Liver (tissue), 9 donors: ENCODE data around the gene BAK1. TPM values are rescaled to one million over a fixed set of nuclear protein-coding genes. Genes with fewer than 3 reads are reported as not detected.

Experiments used
- DNase-seq: peaks from one replicate; pipeline ENCODE4 v3.0.0-alpha.2; 2017; ENCODE audit warnings: low spot score
- H3K27ac ChIP-seq, 2 donors: one replicate each; pipeline ENCODE4 v1.7.0; 2013; ENCODE audit warnings: inconsistent platforms in 2 of 2, low read length in 2 of 2, control low read depth in 1 of 2, low read depth in 1 of 2, mild to moderate bottlenecking in 1 of 2
- H3K27me3 ChIP-seq, 4 donors: one replicate each; pipeline versions ENCODE4 v1.6.1 to v1.7.0; 2013; ENCODE audit warnings: low read length in 3 of 4, inconsistent platforms in 1 of 4, mild to moderate bottlenecking in 1 of 4, moderate library complexity in 1 of 4; ENCODE audit not compliant: control insufficient read depth in 4 of 4, insufficient read depth in 4 of 4
- H3K36me3 ChIP-seq, 4 donors: one replicate each; pipeline versions ENCODE4 v1.6.1 to v1.7.0; 2013; ENCODE audit warnings: low read length in 3 of 4, mild to moderate bottlenecking in 3 of 4, low read depth in 1 of 4, moderate library complexity in 1 of 4; ENCODE audit not compliant: control insufficient read depth in 4 of 4, insufficient read depth in 3 of 4
- H3K4me1 ChIP-seq, 4 donors: one replicate each; pipeline versions ENCODE4 v1.6.1 to v1.7.0; 2013; ENCODE audit warnings: low read length in 3 of 4, mild to moderate bottlenecking in 3 of 4, moderate library complexity in 1 of 4; ENCODE audit not compliant: control insufficient read depth in 4 of 4, insufficient read depth in 4 of 4
- H3K4me3 ChIP-seq, 3 donors: one replicate each; pipeline versions ENCODE4 v1.6.1 to v1.7.0; 2013; ENCODE audit warnings: low read length in 3 of 3, control low read depth in 1 of 3, low read depth in 1 of 3, mild to moderate bottlenecking in 1 of 3
- H3K9ac ChIP-seq, 2 donors: one replicate each; pipeline ENCODE4 v1.7.0; 2013; ENCODE audit warnings: low read length in 2 of 2, mild to moderate bottlenecking in 2 of 2, moderate library complexity in 2 of 2, control low read depth in 1 of 2, low read depth in 1 of 2
- H3K9me3 ChIP-seq, 4 donors: one replicate each; pipeline versions ENCODE4 v1.6.1 to v1.7.0; 2013; ENCODE audit warnings: low read length in 3 of 4; ENCODE audit not compliant: control insufficient read depth in 4 of 4
- CTCF ChIP-seq: fragments of 150-350 bp; IDR thresholded peaks from 2 replicates; pipeline ENCODE4 v1.5.1; 2017; ENCODE audit warnings: improper control_type of control experiment, low read depth, low read length; ENCODE audit not compliant: missing input control
- EGR1 ChIP-seq, 2 donors: IDR thresholded peaks; 2 replicates each; pipeline ENCODE4 v1.6.1; 2016 to 2018; ENCODE audit warnings: antibody characterized with exemption in 2 of 2, low read depth in 2 of 2
- FOXA1 ChIP-seq: IDR thresholded peaks from 2 replicates; pipeline ENCODE4 v1.6.1; 2016; ENCODE audit warnings: antibody characterized with exemption
- FOXA2 ChIP-seq: IDR thresholded peaks from 2 replicates; pipeline ENCODE4 v1.6.1; 2016; ENCODE audit warnings: antibody characterized with exemption
- GABPA ChIP-seq, 2 donors: IDR thresholded peaks in 1 of 2; conservative IDR thresholded peaks in 1 of 2; 2 replicates each; pipeline ENCODE4 v1.6.1; 2016; ENCODE audit warnings: antibody characterized with exemption in 2 of 2, mild to moderate bottlenecking in 1 of 2, moderate library complexity in 1 of 2
- HNF4A ChIP-seq, 2 donors: conservative IDR thresholded peaks; 2 replicates each; pipeline ENCODE4 v1.6.1; 2016; ENCODE audit warnings: antibody characterized with exemption in 2 of 2, mild to moderate bottlenecking in 2 of 2
- HNF4G ChIP-seq: IDR thresholded peaks from 2 replicates; pipeline ENCODE4 v1.6.1; 2016; ENCODE audit warnings: antibody characterized with exemption
- JUND ChIP-seq, 2 donors: IDR thresholded peaks; 2 replicates each; pipeline ENCODE4 v1.6.1; 2016; ENCODE audit warnings: antibody characterized with exemption in 2 of 2
- NR2F2 ChIP-seq: IDR thresholded peaks from 2 replicates; pipeline ENCODE4 v1.6.1; 2016; ENCODE audit warnings: antibody characterized with exemption
- RAD21 ChIP-seq, 2 donors: IDR thresholded peaks; 2 replicates each; pipeline ENCODE4 v1.6.1; 2016; ENCODE audit warnings: antibody characterized with exemption in 2 of 2, mild to moderate bottlenecking in 2 of 2
- RXRA ChIP-seq, 2 donors: IDR thresholded peaks; 2 replicates each; pipeline ENCODE4 v1.6.1; 2017 to 2018; ENCODE audit warnings: antibody characterized with exemption in 2 of 2, mild to moderate bottlenecking in 1 of 2
- SP1 ChIP-seq: IDR thresholded peaks from 2 replicates; pipeline ENCODE4 v1.6.1; 2018; ENCODE audit warnings: antibody characterized with exemption, mild to moderate bottlenecking
- TAF1 ChIP-seq: conservative IDR thresholded peaks from 2 replicates; pipeline ENCODE4 v1.6.1; 2016; ENCODE audit warnings: antibody characterized with exemption, mild to moderate bottlenecking
- YY1 ChIP-seq: IDR thresholded peaks from 2 replicates; pipeline ENCODE4 v1.6.1; 2016; ENCODE audit warnings: antibody characterized with exemption, mild to moderate bottlenecking
- WGBS: extraction: QIAGEN DNeasy Blood & Tissue Kit; methylation state at CpG from one replicate; pipeline ENCODE4 v1.1.7; 2013; 5-methylcytosine and 5-hydroxymethylcytosine counted together
- polyA plus RNA-seq, 2 donors: library from polyadenylated mRNA; stranded (reverse) in 1 of 2; unstranded in 1 of 2; fragments of 200-250 nt in 1 of 2; fragments of >200 nt in 1 of 2; fragmentation: Nextera tagmentation in 1 of 2; extraction: Ambion mirVana in 1 of 2; gene quantifications; one replicate each; pipeline versions ENCODE4 v1.2.1 to v1.2.3, GENCODE V29; 2013 to 2015
- total RNA-seq, 2 donors: library from RNA; depleted of rRNA; stranded (reverse); fragments of >200 nt; gene quantifications; one replicate each; pipeline ENCODE4 v1.2.3, GENCODE V29; 2014
- TF ChIP-seq, protein P1 (sequence below): IDR thresholded peaks from 2 replicates; pipeline ENCODE4 v1.6.1; 2016; ENCODE audit warnings: antibody characterized with exemption
- TF ChIP-seq, protein P2 (sequence below): IDR thresholded peaks from 2 replicates; pipeline ENCODE4 v1.6.1; 2016; ENCODE audit warnings: antibody characterized with exemption
- TF ChIP-seq, protein P3 (sequence below): IDR thresholded peaks from 2 replicates; pipeline ENCODE4 v1.6.1; 2016; ENCODE audit warnings: antibody characterized with exemption
- TF ChIP-seq, protein P4 (sequence below): IDR thresholded peaks from 2 replicates; pipeline ENCODE4 v1.6.1; 2016; ENCODE audit warnings: antibody characterized with exemption, mild to moderate bottlenecking
- donor health status: healthy.
- donor health status: healthy.
- donor health status: healthy.
- donor health status: healthy.
- donor health status: healthy.

BAK1 gene
- total and polyA plus RNA-seq, 4 donors, result 2.4 to 8.7 (median 5.3) TPM

DNA sequence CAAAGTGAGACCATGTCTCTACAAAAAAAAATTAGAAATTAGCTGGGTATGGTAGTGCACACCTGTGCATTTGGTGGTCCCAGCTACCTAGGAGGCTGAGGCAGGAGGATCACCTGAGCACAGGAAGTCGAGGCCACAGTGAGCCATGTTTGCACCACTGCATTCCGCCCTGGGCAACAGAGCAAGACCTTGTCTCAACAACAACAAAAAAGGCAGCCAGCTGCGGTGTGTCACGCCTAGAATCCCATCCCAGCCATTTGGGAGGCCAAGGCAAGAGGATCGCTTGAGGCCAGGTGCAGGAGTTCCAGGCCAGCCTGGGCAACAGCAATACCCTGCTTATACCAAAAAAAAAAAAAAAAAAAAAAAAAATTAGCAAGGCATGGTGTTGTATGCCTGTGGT is 1.1 kb upstream of the BAK1 start:
- TF ChIP-seq, protein P1, sequence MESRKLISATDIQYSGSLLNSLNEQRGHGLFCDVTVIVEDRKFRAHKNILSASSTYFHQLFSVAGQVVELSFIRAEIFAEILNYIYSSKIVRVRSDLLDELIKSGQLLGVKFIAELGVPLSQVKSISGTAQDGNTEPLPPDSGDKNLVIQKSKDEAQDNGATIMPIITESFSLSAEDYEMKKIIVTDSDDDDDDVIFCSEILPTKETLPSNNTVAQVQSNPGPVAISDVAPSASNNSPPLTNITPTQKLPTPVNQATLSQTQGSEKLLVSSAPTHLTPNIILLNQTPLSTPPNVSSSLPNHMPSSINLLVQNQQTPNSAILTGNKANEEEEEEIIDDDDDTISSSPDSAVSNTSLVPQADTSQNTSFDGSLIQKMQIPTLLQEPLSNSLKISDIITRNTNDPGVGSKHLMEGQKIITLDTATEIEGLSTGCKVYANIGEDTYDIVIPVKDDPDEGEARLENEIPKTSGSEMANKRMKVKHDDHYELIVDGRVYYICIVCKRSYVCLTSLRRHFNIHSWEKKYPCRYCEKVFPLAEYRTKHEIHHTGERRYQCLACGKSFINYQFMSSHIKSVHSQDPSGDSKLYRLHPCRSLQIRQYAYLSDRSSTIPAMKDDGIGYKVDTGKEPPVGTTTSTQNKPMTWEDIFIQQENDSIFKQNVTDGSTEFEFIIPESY, result no peak
- TF ChIP-seq YY1, result no peak
- TF ChIP-seq CTCF, result no peak
- TF ChIP-seq FOXA2, result no peak
- no peak for TF ChIP-seq NR2F2
- TF ChIP-seq, protein P2, sequence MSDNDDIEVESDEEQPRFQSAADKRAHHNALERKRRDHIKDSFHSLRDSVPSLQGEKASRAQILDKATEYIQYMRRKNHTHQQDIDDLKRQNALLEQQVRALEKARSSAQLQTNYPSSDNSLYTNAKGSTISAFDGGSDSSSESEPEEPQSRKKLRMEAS, result no peak
- TF ChIP-seq HNF4A (conservative IDR thresholded peaks at IDR 0.05), result no peak
- TF ChIP-seq HNF4G, result no peak
- no peak for TF ChIP-seq TAF1
- no peak for TF ChIP-seq RXRA (IDR thresholded peaks at IDR 0.05)
- TF ChIP-seq FOXA1, result no peak
- TF ChIP-seq, protein P3, sequence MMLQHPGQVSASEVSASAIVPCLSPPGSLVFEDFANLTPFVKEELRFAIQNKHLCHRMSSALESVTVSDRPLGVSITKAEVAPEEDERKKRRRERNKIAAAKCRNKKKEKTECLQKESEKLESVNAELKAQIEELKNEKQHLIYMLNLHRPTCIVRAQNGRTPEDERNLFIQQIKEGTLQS, result no peak
- no peak for TF ChIP-seq SP1
- TF ChIP-seq GABPA (IDR thresholded peaks at IDR 0.05 in 1 of 2, conservative IDR thresholded peaks at IDR 0.05 in 1 of 2), result no peak
- TF ChIP-seq RAD21 (IDR thresholded peaks at IDR 0.05), result no peak
- no peak for TF ChIP-seq JUND (IDR thresholded peaks at IDR 0.05)
- TF ChIP-seq, protein P4, sequence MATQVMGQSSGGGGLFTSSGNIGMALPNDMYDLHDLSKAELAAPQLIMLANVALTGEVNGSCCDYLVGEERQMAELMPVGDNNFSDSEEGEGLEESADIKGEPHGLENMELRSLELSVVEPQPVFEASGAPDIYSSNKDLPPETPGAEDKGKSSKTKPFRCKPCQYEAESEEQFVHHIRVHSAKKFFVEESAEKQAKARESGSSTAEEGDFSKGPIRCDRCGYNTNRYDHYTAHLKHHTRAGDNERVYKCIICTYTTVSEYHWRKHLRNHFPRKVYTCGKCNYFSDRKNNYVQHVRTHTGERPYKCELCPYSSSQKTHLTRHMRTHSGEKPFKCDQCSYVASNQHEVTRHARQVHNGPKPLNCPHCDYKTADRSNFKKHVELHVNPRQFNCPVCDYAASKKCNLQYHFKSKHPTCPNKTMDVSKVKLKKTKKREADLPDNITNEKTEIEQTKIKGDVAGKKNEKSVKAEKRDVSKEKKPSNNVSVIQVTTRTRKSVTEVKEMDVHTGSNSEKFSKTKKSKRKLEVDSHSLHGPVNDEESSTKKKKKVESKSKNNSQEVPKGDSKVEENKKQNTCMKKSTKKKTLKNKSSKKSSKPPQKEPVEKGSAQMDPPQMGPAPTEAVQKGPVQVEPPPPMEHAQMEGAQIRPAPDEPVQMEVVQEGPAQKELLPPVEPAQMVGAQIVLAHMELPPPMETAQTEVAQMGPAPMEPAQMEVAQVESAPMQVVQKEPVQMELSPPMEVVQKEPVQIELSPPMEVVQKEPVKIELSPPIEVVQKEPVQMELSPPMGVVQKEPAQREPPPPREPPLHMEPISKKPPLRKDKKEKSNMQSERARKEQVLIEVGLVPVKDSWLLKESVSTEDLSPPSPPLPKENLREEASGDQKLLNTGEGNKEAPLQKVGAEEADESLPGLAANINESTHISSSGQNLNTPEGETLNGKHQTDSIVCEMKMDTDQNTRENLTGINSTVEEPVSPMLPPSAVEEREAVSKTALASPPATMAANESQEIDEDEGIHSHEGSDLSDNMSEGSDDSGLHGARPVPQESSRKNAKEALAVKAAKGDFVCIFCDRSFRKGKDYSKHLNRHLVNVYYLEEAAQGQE, result no peak
- TF ChIP-seq EGR1 (IDR thresholded peaks at IDR 0.05; ENCODE audit: low read depth in 2 of 2), result no peak
- Histone ChIP-seq H3K4me3 (no peak overlapping the region), H3K27ac (no peak overlapping the region), H3K27me3 (no peaks in the 10 kb centered on the region), H3K36me3 (peaks cover 0 to 3% (median 1%) of the 10 kb centered on the region in 4 donors), H3K4me1 (peaks cover 4 to 17% (median 8%) of the 10 kb centered on the region in 4 donors), H3K9me3 (no peaks in the 10 kb centered on the region), H3K9ac (no peak overlapping the region)
- DNase-seq, result no peak
- 95% methylated on average over 5 of the region's 5 CpGs for WGBS
